HCT116 (cell line): ENCODE data around the gene TBX2.

Experiments
- ELF1 ChIP-seq: IDR thresholded peaks from 2 replicates; pipeline ENCODE4 v1.6.1; 2012; ENCODE audit warnings: low read depth, borderline replicate concordance
- EZH2phosphoT487 ChIP-seq: fragments of 200-600 bp; IDR thresholded peaks from 2 replicates; pipeline ENCODE4 v1.6.1; 2018; ENCODE audit warnings: antibody characterized with exemption, borderline replicate concordance
- JUND ChIP-seq: IDR thresholded peaks from 2 replicates; pipeline ENCODE4 v1.6.1; 2012
- POLR2A ChIP-seq: IDR thresholded peaks from 2 replicates; pipeline ENCODE4 v1.7.0; 2011; ENCODE audit warnings: borderline replicate concordance; ENCODE audit not compliant: insufficient read depth, insufficient read length; ENCODE audit errors: extremely low read depth
- SIN3A ChIP-seq: IDR thresholded peaks from 2 replicates; pipeline ENCODE4 v1.6.1; 2012; ENCODE audit warnings: low read depth
- TCF7L2 ChIP-seq: IDR thresholded peaks from 2 replicates; pipeline ENCODE4 v1.7.0; 2011; ENCODE audit warnings: borderline replicate concordance, inconsistent platforms; ENCODE audit not compliant: insufficient read depth, insufficient read length; ENCODE audit errors: extremely low read depth
- ZNF274 ChIP-seq: fragments of 200-500 bp; sonication (Bioruptor generic); IDR thresholded peaks from 2 replicates; pipeline ENCODE4 v1.6.1; 2014; ENCODE audit warnings: mild to moderate bottlenecking, low read depth, low read length, inconsistent platforms
- TF ChIP-seq, protein P1 (sequence below), 3 experiments: fragments of 200-600 bp in 1 of 3; sonication (generic) in 1 of 3; IDR thresholded peaks in 2 of 3; conservative IDR thresholded peaks in 1 of 3; 2 replicates each; pipeline ENCODE4 v1.5.1; 2012 to 2017; ENCODE audit warnings: low read depth in 2 of 3, low read length in 2 of 3, antibody characterized with exemption in 1 of 3, borderline replicate concordance in 1 of 3, control low read depth in 1 of 3, mild to moderate bottlenecking in 1 of 3, mixed read lengths in 1 of 3, mixed run types in 1 of 3, moderate library complexity in 1 of 3; ENCODE audit not compliant: insufficient read depth in 1 of 3
- TF ChIP-seq, protein P2 (sequence below): IDR thresholded peaks from 2 replicates; pipeline ENCODE4 v1.6.1; 2012

DNA sequence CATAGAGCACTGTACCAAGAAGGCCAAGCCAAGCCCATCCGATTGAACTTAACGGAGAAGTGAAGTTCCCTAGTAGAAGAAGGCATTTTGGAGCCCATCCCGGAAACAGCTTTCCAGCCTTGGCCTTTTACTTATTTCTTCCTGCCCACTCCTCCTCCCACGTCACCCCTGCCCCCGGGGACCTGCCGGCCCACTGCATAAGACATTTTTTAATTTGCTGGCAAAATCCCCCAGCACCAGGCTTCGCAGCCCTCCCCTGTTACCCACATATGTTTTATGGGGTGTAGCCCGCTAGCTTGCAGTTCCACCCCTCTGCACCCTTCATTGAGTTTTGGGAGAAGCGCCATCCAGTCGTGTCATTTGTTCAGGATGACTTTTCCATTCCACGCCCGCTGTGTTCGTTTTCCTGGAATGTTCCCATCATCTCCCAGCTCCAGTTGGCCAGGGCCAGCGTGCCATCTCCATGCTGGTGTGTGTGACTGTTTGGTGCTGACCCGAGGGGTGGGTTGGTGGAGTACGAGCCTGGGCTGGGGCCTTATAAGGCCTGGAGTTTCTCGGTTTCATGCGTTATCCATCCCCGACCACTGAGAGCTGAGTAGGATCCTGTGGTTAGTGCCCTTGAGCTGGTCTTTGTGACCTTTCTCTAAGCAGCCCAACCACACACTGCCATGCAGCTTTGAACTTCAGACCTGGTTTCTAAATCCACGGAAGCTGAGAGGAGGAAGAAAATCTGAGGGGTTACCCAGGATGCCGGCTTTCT lies 20.0 kb upstream of the TBX2 start:
- TF ChIP-seq SIN3A, result no peak
- TF ChIP-seq, protein P1, sequence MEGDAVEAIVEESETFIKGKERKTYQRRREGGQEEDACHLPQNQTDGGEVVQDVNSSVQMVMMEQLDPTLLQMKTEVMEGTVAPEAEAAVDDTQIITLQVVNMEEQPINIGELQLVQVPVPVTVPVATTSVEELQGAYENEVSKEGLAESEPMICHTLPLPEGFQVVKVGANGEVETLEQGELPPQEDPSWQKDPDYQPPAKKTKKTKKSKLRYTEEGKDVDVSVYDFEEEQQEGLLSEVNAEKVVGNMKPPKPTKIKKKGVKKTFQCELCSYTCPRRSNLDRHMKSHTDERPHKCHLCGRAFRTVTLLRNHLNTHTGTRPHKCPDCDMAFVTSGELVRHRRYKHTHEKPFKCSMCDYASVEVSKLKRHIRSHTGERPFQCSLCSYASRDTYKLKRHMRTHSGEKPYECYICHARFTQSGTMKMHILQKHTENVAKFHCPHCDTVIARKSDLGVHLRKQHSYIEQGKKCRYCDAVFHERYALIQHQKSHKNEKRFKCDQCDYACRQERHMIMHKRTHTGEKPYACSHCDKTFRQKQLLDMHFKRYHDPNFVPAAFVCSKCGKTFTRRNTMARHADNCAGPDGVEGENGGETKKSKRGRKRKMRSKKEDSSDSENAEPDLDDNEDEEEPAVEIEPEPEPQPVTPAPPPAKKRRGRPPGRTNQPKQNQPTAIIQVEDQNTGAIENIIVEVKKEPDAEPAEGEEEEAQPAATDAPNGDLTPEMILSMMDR (IDR thresholded peaks at IDR 0.05 in 2 of 3, conservative IDR thresholded peaks at IDR 0.05 in 1 of 3; ENCODE audit: borderline replicate concordance in 1 of 3, insufficient read depth in 1 of 3, low read depth in 2 of 3, low read length in 2 of 3), result no peak
- no peak for TF ChIP-seq ELF1
- TF ChIP-seq TCF7L2, result no peak
- TF ChIP-seq POLR2A, result no peak
- TF ChIP-seq JUND, result no peak
- TF ChIP-seq, protein P2, sequence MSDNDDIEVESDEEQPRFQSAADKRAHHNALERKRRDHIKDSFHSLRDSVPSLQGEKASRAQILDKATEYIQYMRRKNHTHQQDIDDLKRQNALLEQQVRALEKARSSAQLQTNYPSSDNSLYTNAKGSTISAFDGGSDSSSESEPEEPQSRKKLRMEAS, result no peak
- TF ChIP-seq ZNF274, result no peak
- TF ChIP-seq EZH2phosphoT487, result no peak
